Measurements from ENCODE around the gene PTPRB. TPM values are rescaled to one million over a fixed set of nuclear protein-coding genes. Genes with fewer than 3 reads are reported as not detected.

The PTPRB gene
- total and polyA plus RNA-seq, 2 of the 8 experiments (the other 6 are each of a cell fraction or from before 2014, with no cell fraction given) = 0.36 to 0.58 TPM

GRCh38 chr12:70583251-70583650 lies 54.0 kb downstream of the PTPRB start:
- Histone ChIP-seq H3K36me3 (ENCODE audit: control insufficient read depth in 2 of 4, insufficient read depth in 4 of 4, low read length in 3 of 4) (no peaks in the 10 kb centered on the region), H3K27me3 (replicated peaks in 1 of 4; ENCODE audit: control insufficient read depth in 3 of 4, extremely low read depth in 1 of 4, insufficient read depth in 3 of 4, low read length in 3 of 4) (no peaks in the 10 kb centered on the region), H2BK20ac (ENCODE audit: low read length) (no peak overlapping the region), H3K14ac (ENCODE audit: insufficient read length) (no peak overlapping the region), H3K4me3 (ENCODE audit: extremely low read depth in 1 of 4, insufficient read depth in 2 of 4, low read depth in 3 of 4, low read length in 4 of 4) (no peak overlapping the region), H3K23me2 (ENCODE audit: low read depth, low read length) (no peaks in the 10 kb centered on the region), H2AK5ac (ENCODE audit: low read depth, low read length) (no peak overlapping the region), H3K4ac (replicated peaks; ENCODE audit: insufficient read length, low read depth, low read length) (no peak overlapping the region), H3K79me1 (ENCODE audit: low read depth, low read length) (no peaks in the 10 kb centered on the region), H4K5ac (ENCODE audit: insufficient read length, low read depth, low read length) (no peak overlapping the region), H3K56ac (replicated peaks; ENCODE audit: insufficient read length, low read depth, low read length) (no peak overlapping the region), H3K79me2 (ENCODE audit: control insufficient read depth in 1 of 2, insufficient read depth in 2 of 2, low read length in 2 of 2) (no peaks in the 10 kb centered on the region), H4K20me1 (replicated peaks in 1 of 2; ENCODE audit: control insufficient read depth in 1 of 2, insufficient read depth in 2 of 2, low read length in 2 of 2) (no peaks in the 10 kb centered on the region), H2BK12ac (ENCODE audit: low read depth, low read length) (no peak overlapping the region), H2BK5ac (ENCODE audit: low read depth, low read length) (no peak overlapping the region), H2BK15ac (ENCODE audit: low read length) (no peak overlapping the region), H2AFZ (ENCODE audit: low read length) (no peak overlapping the region), H3K4me1 (replicated peaks in 1 of 4; ENCODE audit: control insufficient read depth in 3 of 4, insufficient read depth in 4 of 4, low read length in 3 of 4) (no peaks in the 10 kb centered on the region), H3K27ac (ENCODE audit: low read depth, low read length) (no peak overlapping the region), H3K9ac (replicated peaks in 1 of 4; ENCODE audit: extremely low read depth in 1 of 4, low read depth in 3 of 4, low read length in 3 of 4) (no peak overlapping the region), H2BK120ac (replicated peaks; ENCODE audit: low read depth, low read length) (no peak overlapping the region), H4K8ac (ENCODE audit: extremely low read depth, insufficient read depth, low read length) (no peak overlapping the region), H3K18ac (ENCODE audit: extremely low read depth, low read length) (no peak overlapping the region), H4K91ac (replicated peaks; ENCODE audit: insufficient read length, low read length) (no peak overlapping the region), H3K4me2 (ENCODE audit: insufficient read depth in 1 of 2, low read depth in 2 of 2, low read length in 2 of 2) (no peak overlapping the region), H3K9me3 (ENCODE audit: insufficient read depth in 2 of 2, low read depth in 1 of 2, low read length in 1 of 2) (peaks cover 0 to 6% of the 10 kb centered on the region in 2 experiments; a peak in 1 of 4 replicates), H3K23ac (ENCODE audit: insufficient read length) (no peak overlapping the region)
- POLR2A ChIA-PET (ENCODE audit: partially characterized antibody) = no interaction called here
- DNase-seq (ENCODE audit: low read depth in 1 of 2, low spot score in 2 of 2) (no peak), FAIRE-seq (no peak)
- CTCF ChIA-PET (ENCODE audit: partially characterized antibody) = no interaction called here
- 90% methylated on average over 2 of the region's 2 CpGs; no CpG with 5 or more reads in 1 of the 2 experiments for WGBS, 2 experiments (ENCODE audit: extremely low coverage in 1 of 2, insufficient coverage in 1 of 2, insufficient read length in 1 of 2, insufficient replicate concordance in 2 of 2, low coverage in 1 of 2, low lambda C conversion rate in 2 of 2, missing lambda C conversion rate in 1 of 2)
- TF ChIP-seq GTF2F1 (IDR thresholded peaks at IDR 0.05; ENCODE audit: borderline replicate concordance, low read depth, low read length) = no peak
- no peak for TF ChIP-seq CBX5 (IDR thresholded peaks at IDR 0.05; ENCODE audit: low read depth, low read length)
- TF ChIP-seq JUND (IDR thresholded peaks at IDR 0.05; ENCODE audit: low read length) = no peak
- no peak for TF ChIP-seq SRF (IDR thresholded peaks at IDR 0.05; ENCODE audit: low read depth, low read length)
- no peak for TF ChIP-seq SIX5 (IDR thresholded peaks at IDR 0.05; ENCODE audit: low read depth, low read length)
- no peak for TF ChIP-seq RAD21 (IDR thresholded peaks at IDR 0.05 in 1 of 2, conservative IDR thresholded peaks at IDR 0.05 in 1 of 2; ENCODE audit: low read depth in 2 of 2, low read length in 2 of 2)
- no peak for TF ChIP-seq SUZ12 (IDR thresholded peaks at IDR 0.05; ENCODE audit: low read length)
- TF ChIP-seq SP2 (IDR thresholded peaks at IDR 0.05; ENCODE audit: low read length) = no peak
- no peak for TF ChIP-seq CHD1 (IDR thresholded peaks at IDR 0.05; ENCODE audit: low read depth, low read length)
- TF ChIP-seq HDAC6 (IDR thresholded peaks at IDR 0.05; ENCODE audit: low read depth, low read length) = no peak

Measured in H1 (cell line).